ENCODE measurements around the gene GPER1.
"Not testable (repeated sequence)": the region's sequence is repeated elsewhere in the genome, so short reads cannot be mapped to it uniquely, and the experiment has no call there.

Gene GPER1

GRCh38 chr7:1087952-1088920 lies at the start of gene GPER1:
GPER1 (plus strand) TSS chr7:1088113; CDS start chr7:1091729, 3,616 bp downstream.
- no peaks in the 10 kb centered on the region for H3K9me3 ChIP-seq
- H3K4me1 ChIP-seq = peaks cover 11% of the 10 kb centered on the region
- no peaks in the 10 kb centered on the region for H3K36me3 ChIP-seq (replicated peaks)
- peak within 1 kb of the TSS; percentile 12; the same call in 1 of the 2 replicates for H3K4me3 ChIP-seq
- in situ Hi-C loops (cut with MboI; ENCODE audit: low sequenced_read_pairs) = no loop called here
- peak in 1 of 2 experiments; percentile 39 for DNase-seq (ENCODE audit: low spot score in 2 of 2)
- no peaks in the 10 kb centered on the region for H3K27me3 ChIP-seq (ENCODE audit: low read depth)

GRCh38 chr7:1040233-1040632 lies 47.7 kb upstream of the GPER1 start:
- DNase-seq (ENCODE audit: low spot score in 2 of 2); in situ Hi-C loops (cut with MboI; ENCODE audit: low sequenced_read_pairs); H3K27me3 ChIP-seq (ENCODE audit: low read depth): not testable (repeated sequence)

GRCh38 chr7:1040790-1041189 lies 47.1 kb upstream of the GPER1 start:
- Histone ChIP-seq H3K4me1 (peaks cover 8% of the 10 kb centered on the region), H3K36me3 (replicated peaks) (no peaks in the 10 kb centered on the region), H3K9me3 (0 out of 2 replicates have a peak, but pooled peaks cover 3% of the 10 kb centered on the region), H3K27me3 (ENCODE audit: low read depth) (no peaks in the 10 kb centered on the region), H3K4me3 (no peak overlapping the region)
- DNase-seq (ENCODE audit: low spot score in 2 of 2) = no peak
- in situ Hi-C loops (cut with MboI; ENCODE audit: low sequenced_read_pairs) = no loop called here

More at GRCh38 chr7:1040233-1040632, 47.7 kb upstream of the GPER1 start:
- not testable (repeated sequence) for H3K4me1 ChIP-seq; H3K36me3 ChIP-seq (replicated peaks); H3K4me3 ChIP-seq; H3K9me3 ChIP-seq

GRCh38 chr7:1041551-1042491 lies 46.1 kb upstream of the GPER1 start:
- Histone ChIP-seq H3K4me3 (no peak overlapping the region), H3K4me1 (peaks cover 8% of the 10 kb centered on the region), H3K36me3 (replicated peaks) (no peaks in the 10 kb centered on the region), H3K9me3 (no peaks in the 10 kb centered on the region), H3K27me3 (ENCODE audit: low read depth) (no peaks in the 10 kb centered on the region)
- DNase-seq (ENCODE audit: low spot score in 2 of 2) = no peak
- in situ Hi-C loops (cut with MboI; ENCODE audit: low sequenced_read_pairs) = no loop called here

GRCh38 chr7:1042492-1042833 lies 45.5 kb upstream of the GPER1 start:
- no peak for DNase-seq (ENCODE audit: low spot score in 2 of 2)
- Histone ChIP-seq H3K36me3 (replicated peaks) (no peaks in the 10 kb centered on the region), H3K9me3 (no peaks in the 10 kb centered on the region), H3K4me3 (no peak overlapping the region), H3K27me3 (ENCODE audit: low read depth) (no peaks in the 10 kb centered on the region), H3K4me1 (peaks cover 8% of the 10 kb centered on the region)
- in situ Hi-C loops (cut with MboI; ENCODE audit: low sequenced_read_pairs) = no loop called here

GRCh38 chr7:1043552-1044188 lies 44.2 kb upstream of the GPER1 start:
- peak in 1 of 2 experiments; percentile 30 for DNase-seq (ENCODE audit: low spot score in 2 of 2)
- Histone ChIP-seq H3K4me3 (peak overlapping the region; percentile 19), H3K4me1 (peaks cover 8% of the 10 kb centered on the region), H3K9me3 (no peaks in the 10 kb centered on the region), H3K36me3 (replicated peaks) (no peaks in the 10 kb centered on the region), H3K27me3 (ENCODE audit: low read depth) (no peaks in the 10 kb centered on the region)
- in situ Hi-C loops (cut with MboI; ENCODE audit: low sequenced_read_pairs) = no loop called here

- peaks cover 8% of the 10 kb centered on the region for H3K4me1 ChIP-seq
- in situ Hi-C loops (cut with MboI; ENCODE audit: low sequenced_read_pairs) = no loop called here
- H3K9me3 ChIP-seq = no peaks in the 10 kb centered on the region
- H3K27me3 ChIP-seq (ENCODE audit: low read depth) = no peaks in the 10 kb centered on the region
- peak within 1 kb of the TSS; percentile 33 for H3K4me3 ChIP-seq
- peak; percentile 96 to 99 for DNase-seq (ENCODE audit: low spot score in 2 of 2)
- H3K36me3 ChIP-seq (replicated peaks) = no peaks in the 10 kb centered on the region
These were observed 43.5 kb upstream of the GPER1 start, which contains the start of gene GPR146 for GRCh38 chr7:1044189-1045068. GPR146 (plus strand) TSS chr7:1044546; CDS start chr7:1057516, 12,970 bp downstream.

GRCh38 chr7:1045069-1046063 lies 42.5 kb upstream of the GPER1 start:
- Histone ChIP-seq H3K27me3 (ENCODE audit: low read depth) (no peaks in the 10 kb centered on the region), H3K4me3 (peak overlapping the region; percentile 33), H3K4me1 (peaks cover 8% of the 10 kb centered on the region), H3K36me3 (replicated peaks) (no peaks in the 10 kb centered on the region), H3K9me3 (no peaks in the 10 kb centered on the region)
- DNase-seq (ENCODE audit: low spot score in 2 of 2) = no peak
- in situ Hi-C loops (cut with MboI; ENCODE audit: low sequenced_read_pairs) = no loop called here

- peaks cover 8% of the 10 kb centered on the region for H3K4me1 ChIP-seq
- in situ Hi-C loops (cut with MboI; ENCODE audit: low sequenced_read_pairs) = no loop called here
- H3K4me3 ChIP-seq = no peak overlapping the region
- no peaks in the 10 kb centered on the region for H3K36me3 ChIP-seq (replicated peaks)
- H3K9me3 ChIP-seq = no peaks in the 10 kb centered on the region
- H3K27me3 ChIP-seq (ENCODE audit: low read depth) = no peaks in the 10 kb centered on the region
- DNase-seq (ENCODE audit: low spot score in 2 of 2) = no peak
These were observed 40.9 kb upstream of the GPER1 start for GRCh38 chr7:1046722-1047679.

- DNase-seq (ENCODE audit: low spot score in 2 of 2) = no peak
- H3K4me3 ChIP-seq = no peak overlapping the region
- H3K27me3 ChIP-seq (ENCODE audit: low read depth) = no peaks in the 10 kb centered on the region
- H3K4me1 ChIP-seq = no peaks in the 10 kb centered on the region
- H3K9me3 ChIP-seq = no peaks in the 10 kb centered on the region
- in situ Hi-C loops (cut with MboI; ENCODE audit: low sequenced_read_pairs) = no loop called here
- H3K36me3 ChIP-seq (replicated peaks) = no peaks in the 10 kb centered on the region
These were observed 38.7 kb upstream of the GPER1 start for GRCh38 chr7:1049006-1049741.

Measured in HAP-1 (cell line).